Measurements from ENCODE around the gene UNK.

Gene UNK

DNA sequence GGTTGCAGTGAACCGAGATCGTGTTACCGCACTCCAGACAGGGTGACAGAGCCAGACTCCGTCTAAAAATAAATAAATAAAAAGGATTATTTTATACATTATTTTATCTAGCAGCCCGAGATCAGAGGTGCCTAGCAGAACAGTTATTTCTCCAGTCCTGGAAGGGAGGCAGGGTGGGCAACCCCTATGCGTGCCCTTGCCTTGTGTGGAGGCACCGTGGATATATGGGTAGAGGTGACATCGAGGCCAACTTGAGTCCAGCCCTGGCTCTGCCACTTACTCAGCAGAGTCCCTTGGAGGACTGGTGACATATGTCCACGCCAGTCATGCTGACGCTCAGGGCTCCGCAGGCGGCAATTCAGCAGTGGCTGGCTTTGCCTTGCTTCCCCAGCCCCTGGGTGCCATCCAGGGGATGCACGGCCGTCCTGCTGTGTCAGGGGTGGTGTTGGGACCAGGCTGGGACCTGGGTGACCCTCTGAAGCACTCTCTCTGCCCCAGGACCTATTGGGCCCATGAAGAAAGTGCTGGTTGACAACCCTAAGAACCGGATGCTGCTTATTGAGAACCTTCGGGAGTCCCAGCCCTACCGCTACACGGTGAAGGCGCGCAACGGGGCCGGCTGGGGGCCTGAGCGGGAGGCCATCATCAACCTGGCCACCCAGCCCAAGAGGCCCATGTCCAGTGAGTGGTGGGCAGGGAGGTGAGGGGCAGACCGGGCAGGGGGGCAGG, 32.8 kb upstream of the UNK start:
- TF ChIP-seq, protein P1, sequence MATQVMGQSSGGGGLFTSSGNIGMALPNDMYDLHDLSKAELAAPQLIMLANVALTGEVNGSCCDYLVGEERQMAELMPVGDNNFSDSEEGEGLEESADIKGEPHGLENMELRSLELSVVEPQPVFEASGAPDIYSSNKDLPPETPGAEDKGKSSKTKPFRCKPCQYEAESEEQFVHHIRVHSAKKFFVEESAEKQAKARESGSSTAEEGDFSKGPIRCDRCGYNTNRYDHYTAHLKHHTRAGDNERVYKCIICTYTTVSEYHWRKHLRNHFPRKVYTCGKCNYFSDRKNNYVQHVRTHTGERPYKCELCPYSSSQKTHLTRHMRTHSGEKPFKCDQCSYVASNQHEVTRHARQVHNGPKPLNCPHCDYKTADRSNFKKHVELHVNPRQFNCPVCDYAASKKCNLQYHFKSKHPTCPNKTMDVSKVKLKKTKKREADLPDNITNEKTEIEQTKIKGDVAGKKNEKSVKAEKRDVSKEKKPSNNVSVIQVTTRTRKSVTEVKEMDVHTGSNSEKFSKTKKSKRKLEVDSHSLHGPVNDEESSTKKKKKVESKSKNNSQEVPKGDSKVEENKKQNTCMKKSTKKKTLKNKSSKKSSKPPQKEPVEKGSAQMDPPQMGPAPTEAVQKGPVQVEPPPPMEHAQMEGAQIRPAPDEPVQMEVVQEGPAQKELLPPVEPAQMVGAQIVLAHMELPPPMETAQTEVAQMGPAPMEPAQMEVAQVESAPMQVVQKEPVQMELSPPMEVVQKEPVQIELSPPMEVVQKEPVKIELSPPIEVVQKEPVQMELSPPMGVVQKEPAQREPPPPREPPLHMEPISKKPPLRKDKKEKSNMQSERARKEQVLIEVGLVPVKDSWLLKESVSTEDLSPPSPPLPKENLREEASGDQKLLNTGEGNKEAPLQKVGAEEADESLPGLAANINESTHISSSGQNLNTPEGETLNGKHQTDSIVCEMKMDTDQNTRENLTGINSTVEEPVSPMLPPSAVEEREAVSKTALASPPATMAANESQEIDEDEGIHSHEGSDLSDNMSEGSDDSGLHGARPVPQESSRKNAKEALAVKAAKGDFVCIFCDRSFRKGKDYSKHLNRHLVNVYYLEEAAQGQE (IDR thresholded peaks at IDR 0.05; ENCODE audit: insufficient read depth in 1 of 2, low read depth in 2 of 2, low read length in 2 of 2), result no peak
- TF ChIP-seq TAF1 (IDR thresholded peaks at IDR 0.05; ENCODE audit: borderline replicate concordance, insufficient read depth, low read length) (no peak), POLR2AphosphoS5 (IDR thresholded peaks at IDR 0.05; ENCODE audit: low read depth, low read length) (no peak), SIN3A (IDR thresholded peaks at IDR 0.05; ENCODE audit: borderline replicate concordance, insufficient read depth, low read length) (no peak), FOXP2 (optimal IDR thresholded peaks at IDR 0.05; ENCODE audit: borderline replicate concordance, extremely low read depth, extremely low read length, insufficient read depth) (no peak)

DNA sequence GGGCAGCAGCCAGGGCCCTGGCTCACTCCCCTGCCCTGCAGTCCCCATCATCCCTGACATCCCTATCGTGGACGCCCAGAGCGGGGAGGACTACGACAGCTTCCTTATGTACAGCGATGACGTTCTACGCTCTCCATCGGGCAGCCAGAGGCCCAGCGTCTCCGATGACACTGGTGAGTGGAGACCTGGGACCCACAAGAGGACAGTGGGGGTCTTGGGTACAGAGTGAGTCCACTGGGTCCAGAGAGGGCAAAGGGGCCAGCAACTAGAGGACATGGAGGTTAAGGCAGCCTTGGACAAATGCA, 32.2 kb upstream of the UNK start:
- TF ChIP-seq FOXP2 (optimal IDR thresholded peaks at IDR 0.05; ENCODE audit: borderline replicate concordance, extremely low read depth, extremely low read length, insufficient read depth) (no peak), TAF1 (IDR thresholded peaks at IDR 0.05; ENCODE audit: borderline replicate concordance, insufficient read depth, low read length) (no peak), SIN3A (IDR thresholded peaks at IDR 0.05; ENCODE audit: borderline replicate concordance, insufficient read depth, low read length) (no peak), POLR2AphosphoS5 (IDR thresholded peaks at IDR 0.05; ENCODE audit: low read depth, low read length) (no peak)
- TF ChIP-seq, protein P1 (IDR thresholded peaks at IDR 0.05; ENCODE audit: insufficient read depth in 1 of 2, low read depth in 2 of 2, low read length in 2 of 2), result no peak

DNA sequence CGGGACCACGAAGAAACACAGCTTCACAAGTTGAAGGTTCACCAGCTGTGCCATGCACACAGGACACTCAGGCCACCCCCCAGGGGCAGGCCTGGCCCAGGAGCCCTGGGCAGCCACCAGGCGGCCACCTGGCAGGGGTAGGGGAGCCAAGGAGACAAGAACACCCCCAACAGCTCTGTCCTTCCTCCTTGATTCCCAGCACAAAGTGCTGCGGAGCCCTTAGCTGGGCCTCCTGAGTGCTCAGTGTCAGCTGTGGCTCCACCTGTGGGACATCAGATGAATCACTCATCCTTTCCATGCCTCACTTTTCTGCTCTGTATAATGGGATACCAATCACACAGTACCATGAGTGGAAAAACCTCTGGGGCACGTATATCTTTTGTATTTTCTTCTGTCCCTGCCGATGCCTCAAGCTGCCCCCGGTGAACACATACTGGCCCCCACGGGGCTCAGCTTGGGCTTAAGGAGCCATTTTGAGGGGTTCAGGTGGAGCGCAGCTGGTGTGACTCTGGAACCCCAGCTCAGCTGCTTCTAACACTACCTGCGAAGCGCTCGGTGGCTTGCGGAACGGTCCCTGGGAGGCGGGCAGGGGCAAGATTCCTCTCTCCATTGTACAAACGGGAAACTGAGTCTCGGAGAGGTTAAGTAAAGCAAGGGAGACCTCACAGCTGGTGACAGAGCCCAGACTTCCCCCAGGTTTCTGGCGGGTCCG, 31.6 kb upstream of the UNK start:
- TF ChIP-seq POLR2AphosphoS5 (IDR thresholded peaks at IDR 0.05; ENCODE audit: low read depth, low read length) (no peak), FOXP2 (optimal IDR thresholded peaks at IDR 0.05; ENCODE audit: borderline replicate concordance, extremely low read depth, extremely low read length, insufficient read depth) (no peak), TAF1 (IDR thresholded peaks at IDR 0.05; ENCODE audit: borderline replicate concordance, insufficient read depth, low read length) (no peak), SIN3A (IDR thresholded peaks at IDR 0.05; ENCODE audit: borderline replicate concordance, insufficient read depth, low read length) (no peak)
- TF ChIP-seq, protein P1 (IDR thresholded peaks at IDR 0.05; ENCODE audit: insufficient read depth in 1 of 2, low read depth in 2 of 2, low read length in 2 of 2), result no peak

DNA sequence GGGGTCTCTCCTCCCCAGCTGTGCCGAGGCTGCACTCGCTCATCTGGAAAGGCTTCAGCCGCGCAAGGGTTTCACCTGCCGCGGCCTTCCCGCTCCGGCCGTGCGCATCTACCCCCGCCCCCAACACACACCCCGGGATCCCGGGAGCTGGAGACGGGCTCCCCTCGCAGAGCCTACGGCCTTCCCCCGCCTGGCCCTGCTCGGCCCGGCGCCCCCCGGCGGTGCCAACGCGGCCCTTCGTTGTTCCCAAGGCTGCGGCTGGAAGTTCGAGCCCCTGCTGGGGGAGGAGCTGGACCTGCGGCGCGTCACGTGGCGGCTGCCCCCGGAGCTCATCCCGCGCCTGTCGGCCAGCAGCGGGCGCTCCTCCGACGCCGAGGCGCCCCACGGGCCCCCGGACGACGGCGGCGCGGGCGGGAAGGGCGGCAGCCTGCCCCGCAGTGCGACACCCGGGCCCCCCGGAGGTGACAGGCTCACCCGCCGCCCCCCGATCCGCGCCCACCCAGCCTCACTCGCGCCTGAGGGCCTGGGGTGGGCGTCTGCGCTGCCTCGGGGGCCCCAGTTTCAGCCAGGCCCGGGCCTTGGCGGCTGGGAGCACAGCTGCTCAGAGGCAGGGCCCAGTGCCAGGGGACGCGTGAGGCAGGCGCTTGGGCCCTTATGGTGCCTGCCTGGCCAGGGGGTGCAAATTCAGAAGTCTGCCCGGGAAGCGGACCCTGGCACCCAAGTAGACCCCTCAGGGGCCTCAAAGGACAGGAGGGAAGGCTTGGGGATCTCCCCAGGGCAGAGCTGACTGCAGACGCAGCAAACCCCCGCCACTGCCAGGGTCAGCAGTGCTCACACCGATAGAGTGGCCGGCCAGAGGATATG, 30.9 kb upstream of the UNK start:
- TF ChIP-seq SIN3A (IDR thresholded peaks at IDR 0.05; ENCODE audit: borderline replicate concordance, insufficient read depth, low read length) (no peak), TAF1 (IDR thresholded peaks at IDR 0.05; ENCODE audit: borderline replicate concordance, insufficient read depth, low read length) (no peak), FOXP2 (optimal IDR thresholded peaks at IDR 0.05; ENCODE audit: borderline replicate concordance, extremely low read depth, extremely low read length, insufficient read depth) (no peak), POLR2AphosphoS5 (IDR thresholded peaks at IDR 0.05; ENCODE audit: low read depth, low read length) (no peak)
- TF ChIP-seq, protein P1 (IDR thresholded peaks at IDR 0.05; ENCODE audit: insufficient read depth in 1 of 2, low read depth in 2 of 2, low read length in 2 of 2), result no peak
